OCI-LY3 (cell line): ENCODE results near the gene UBTD1.

Experiments used
- H2AFZ ChIP-seq: fragments of 200-600, 300-600 bp; shearing (Covaris generic); 2 replicates; pipeline ENCODE4 v1.6.0; 2014; ENCODE audit warnings: antibody characterized with exemption, low read depth, low read length
- H3K27ac ChIP-seq: fragments of 200-600, 300-600 bp; sonication (generic); 2 replicates; pipeline ENCODE4 v1.5.1; 2014; ENCODE audit warnings: mild to moderate bottlenecking, low read length, moderate library complexity, mixed read lengths
- H3K27me3 ChIP-seq: fragments of 200-600, 300-600 bp; sonication (generic); 2 replicates; pipeline ENCODE4 v1.6.1; 2014; ENCODE audit warnings: low read depth, low read length, mixed read lengths
- H3K36me3 ChIP-seq: fragments of 200-600, 300-600 bp; sonication (generic); replicated peaks from 2 replicates; pipeline ENCODE3; 2014; ENCODE audit warnings: low read depth, low read length, mixed read lengths
- H3K4me1 ChIP-seq: fragments of 300-600, 200-600 bp; sonication (generic); 2 replicates; pipeline ENCODE4 v1.6.1; 2014; ENCODE audit warnings: low read length, mixed read lengths
- H3K4me2 ChIP-seq: fragments of 200-600, 300-600 bp; sonication (generic); 2 replicates; pipeline ENCODE4 v1.6.1; 2014; ENCODE audit warnings: low read length, mixed read lengths
- H3K4me3 ChIP-seq: fragments of 300-600, 200-600 bp; sonication (generic); 2 replicates; pipeline ENCODE4 v1.5.1; 2014; ENCODE audit warnings: antibody characterized with exemption, mild to moderate bottlenecking, low read length, moderate library complexity
- H3K79me2 ChIP-seq: fragments of 300-600, 200-600 bp; shearing (Covaris generic); 2 replicates; pipeline ENCODE4 v1.6.1; 2014; ENCODE audit warnings: mild to moderate bottlenecking, low read length, mixed read lengths
- H3K9ac ChIP-seq: fragments of 300-600, 200-600 bp; shearing (Covaris generic); 2 replicates; pipeline ENCODE4 v1.6.0; 2014; ENCODE audit warnings: mild to moderate bottlenecking, low read length, moderate library complexity
- H3K9me3 ChIP-seq: fragments of 200-600, 300-600 bp; shearing (Covaris generic); 2 replicates; pipeline ENCODE4 v1.6.1; 2014; ENCODE audit warnings: low read length, mixed read lengths; ENCODE audit not compliant: insufficient read depth
- H4K20me1 ChIP-seq: fragments of 200-600, 300-600 bp; sonication (generic); 2 replicates; pipeline ENCODE4 v1.6.1; 2016; ENCODE audit warnings: low read length, mixed read lengths; ENCODE audit not compliant: insufficient read depth
- EZH2phosphoT487 ChIP-seq: fragments of 200-600 bp; shearing (Covaris generic); IDR thresholded peaks from 2 replicates; pipeline ENCODE4 v1.6.1; 2018; ENCODE audit warnings: antibody characterized with exemption, mixed run types, low read depth
- TF ChIP-seq, protein P1 (sequence below): fragments of 200-600, 300-600 bp; sonication (generic); IDR thresholded peaks from 2 replicates; pipeline ENCODE4 v1.5.1; 2014; ENCODE audit warnings: antibody characterized with exemption, low read length, low read depth

The UBTD1 gene

DNA sequence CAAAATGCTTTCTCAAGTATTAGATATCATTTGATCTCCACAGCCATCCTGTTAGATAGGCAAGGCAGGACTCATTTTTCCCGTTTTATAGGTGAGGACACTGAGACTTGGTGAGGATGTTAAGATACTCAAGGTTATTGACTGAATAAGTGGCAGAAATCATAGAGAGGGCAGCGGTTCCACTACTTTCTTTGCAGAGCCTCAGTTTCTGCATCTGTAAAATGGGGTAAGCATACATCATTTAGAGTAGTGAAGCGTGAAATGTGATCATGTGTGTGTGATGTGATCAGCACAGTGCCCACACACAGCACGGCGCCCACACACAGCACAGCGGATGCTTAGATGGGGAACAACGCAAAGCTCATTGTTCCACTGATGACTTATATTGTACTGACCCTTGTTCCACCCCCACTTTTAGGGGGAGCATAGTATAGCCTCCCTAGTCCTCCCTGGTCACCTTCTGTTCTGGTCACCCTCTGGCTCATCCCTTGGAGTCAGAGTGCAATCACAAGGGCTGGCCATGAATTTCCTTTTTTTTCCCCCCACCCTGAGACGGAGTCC, 10.5 kb downstream of the UBTD1 start:
- no peaks in the 10 kb centered on the region for H3K36me3 ChIP-seq
- H3K9me3 ChIP-seq, result no peaks in the 10 kb centered on the region
- H3K4me3 ChIP-seq, result no peak overlapping the region
- no peak overlapping the region for H2AFZ ChIP-seq
- no peaks in the 10 kb centered on the region for H4K20me1 ChIP-seq
- no peaks in the 10 kb centered on the region for H3K79me2 ChIP-seq
- no peak overlapping the region for H3K4me2 ChIP-seq
- no peak overlapping the region for H3K27ac ChIP-seq
- H3K27me3 ChIP-seq, result no peaks in the 10 kb centered on the region
- H3K9ac ChIP-seq, result no peak overlapping the region
- TF ChIP-seq, protein P1, sequence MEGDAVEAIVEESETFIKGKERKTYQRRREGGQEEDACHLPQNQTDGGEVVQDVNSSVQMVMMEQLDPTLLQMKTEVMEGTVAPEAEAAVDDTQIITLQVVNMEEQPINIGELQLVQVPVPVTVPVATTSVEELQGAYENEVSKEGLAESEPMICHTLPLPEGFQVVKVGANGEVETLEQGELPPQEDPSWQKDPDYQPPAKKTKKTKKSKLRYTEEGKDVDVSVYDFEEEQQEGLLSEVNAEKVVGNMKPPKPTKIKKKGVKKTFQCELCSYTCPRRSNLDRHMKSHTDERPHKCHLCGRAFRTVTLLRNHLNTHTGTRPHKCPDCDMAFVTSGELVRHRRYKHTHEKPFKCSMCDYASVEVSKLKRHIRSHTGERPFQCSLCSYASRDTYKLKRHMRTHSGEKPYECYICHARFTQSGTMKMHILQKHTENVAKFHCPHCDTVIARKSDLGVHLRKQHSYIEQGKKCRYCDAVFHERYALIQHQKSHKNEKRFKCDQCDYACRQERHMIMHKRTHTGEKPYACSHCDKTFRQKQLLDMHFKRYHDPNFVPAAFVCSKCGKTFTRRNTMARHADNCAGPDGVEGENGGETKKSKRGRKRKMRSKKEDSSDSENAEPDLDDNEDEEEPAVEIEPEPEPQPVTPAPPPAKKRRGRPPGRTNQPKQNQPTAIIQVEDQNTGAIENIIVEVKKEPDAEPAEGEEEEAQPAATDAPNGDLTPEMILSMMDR, result no peak
- TF ChIP-seq EZH2phosphoT487, result no peak
- no peaks in the 10 kb centered on the region for H3K4me1 ChIP-seq

DNA sequence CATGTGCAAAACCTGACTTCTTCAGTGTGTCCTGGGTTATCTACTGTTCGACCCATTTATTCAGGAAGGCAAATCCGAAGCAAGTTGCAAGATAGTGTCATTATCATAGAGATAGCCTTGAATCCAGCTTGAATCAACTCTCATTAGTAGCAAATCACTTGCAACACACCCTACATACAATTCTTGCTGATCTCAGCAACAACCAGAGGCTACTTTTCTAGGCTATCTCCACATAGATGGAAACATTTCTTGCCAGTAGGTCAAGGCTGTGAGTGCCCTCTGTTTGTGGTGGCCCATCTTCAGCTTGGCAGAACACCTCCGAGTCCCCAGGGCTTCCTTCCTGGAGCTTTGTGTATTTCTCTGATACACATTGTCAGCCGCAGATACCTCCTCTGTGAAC, 12.0 kb downstream of the UBTD1 start:
- Histone ChIP-seq H3K4me1 (no peaks in the 10 kb centered on the region), H4K20me1 (no peaks in the 10 kb centered on the region)

DNA sequence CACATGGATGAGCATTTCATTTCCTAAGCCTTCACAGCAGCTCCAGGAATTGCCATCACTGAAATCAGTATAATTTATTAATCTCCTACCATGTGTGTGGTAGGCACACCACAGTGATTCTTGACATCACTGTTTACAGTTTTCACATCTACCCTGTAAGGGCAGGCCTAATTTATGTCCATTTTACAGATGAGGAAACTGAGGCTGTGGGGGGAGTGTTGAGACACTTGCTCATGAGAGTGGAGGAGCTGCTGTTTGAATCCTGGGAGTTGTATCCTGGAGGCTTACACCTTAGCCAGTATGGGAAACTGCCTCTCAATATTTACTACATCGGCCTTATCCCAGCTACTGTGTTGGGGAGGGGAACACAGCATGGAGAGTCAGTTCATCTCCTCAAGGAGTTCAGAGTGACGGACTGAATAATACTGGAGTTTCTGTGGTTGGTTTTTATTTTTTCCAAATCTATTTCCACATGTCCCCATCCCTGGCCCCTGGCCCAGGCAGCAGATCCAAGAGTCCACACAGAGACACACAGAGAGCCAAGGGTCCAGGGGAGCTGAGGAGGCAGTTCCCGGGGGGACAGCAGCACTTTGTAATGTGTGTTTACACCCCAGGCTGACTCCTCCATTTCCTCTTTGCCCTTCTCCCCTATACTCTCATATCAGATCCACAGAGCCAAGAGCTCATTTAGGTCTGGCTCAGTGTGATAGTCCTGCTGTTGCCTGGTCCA, 13.2 kb downstream of the UBTD1 start:
- TF ChIP-seq, protein P1, result no peak
- TF ChIP-seq EZH2phosphoT487, result no peak
- Histone ChIP-seq H3K4me3 (no peak overlapping the region), H3K27ac (no peak overlapping the region), H3K27me3 (no peaks in the 10 kb centered on the region), H3K9me3 (no peaks in the 10 kb centered on the region), H3K79me2 (no peaks in the 10 kb centered on the region), H4K20me1 (no peaks in the 10 kb centered on the region), H3K4me2 (no peak overlapping the region), H2AFZ (no peak overlapping the region), H3K36me3 (no peaks in the 10 kb centered on the region), H3K4me1 (no peaks in the 10 kb centered on the region), H3K9ac (no peak overlapping the region)

More for the DNA sequence above, 12.0 kb downstream of the UBTD1 start:
- Histone ChIP-seq H3K4me2 (no peak overlapping the region), H3K4me3 (no peak overlapping the region), H3K79me2 (no peaks in the 10 kb centered on the region), H3K27me3 (no peaks in the 10 kb centered on the region), H3K27ac (no peak overlapping the region), H3K9ac (no peak overlapping the region), H3K36me3 (no peaks in the 10 kb centered on the region), H3K9me3 (no peaks in the 10 kb centered on the region), H2AFZ (no peak overlapping the region)
- no peak for TF ChIP-seq EZH2phosphoT487
- TF ChIP-seq, protein P1, result no peak

DNA sequence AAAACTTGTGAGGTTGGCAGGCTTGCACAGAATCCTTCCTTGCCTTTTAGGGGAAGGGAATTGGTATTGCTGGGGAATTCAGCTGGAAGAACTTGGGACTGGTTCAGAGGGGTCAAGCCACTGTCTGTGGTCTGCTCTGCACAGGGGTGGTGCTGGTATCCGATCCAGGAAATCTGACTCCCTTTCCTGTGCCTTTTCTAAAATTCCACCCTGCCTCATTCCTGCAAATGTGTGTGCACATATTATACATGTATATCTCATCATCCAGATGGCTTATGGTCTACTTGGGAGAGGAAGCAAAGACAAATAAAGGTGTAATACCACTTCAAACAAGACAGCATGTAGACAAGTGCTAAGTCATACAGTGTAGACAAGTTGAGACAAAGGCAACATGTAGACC, 14.3 kb downstream of the UBTD1 start:
- no peak overlapping the region for H3K4me2 ChIP-seq
- TF ChIP-seq, protein P1, result no peak
- no peak for TF ChIP-seq EZH2phosphoT487
- H3K4me3 ChIP-seq, result no peak overlapping the region
- no peaks in the 10 kb centered on the region for H3K4me1 ChIP-seq
- H3K79me2 ChIP-seq, result no peaks in the 10 kb centered on the region
- no peak overlapping the region for H3K27ac ChIP-seq
- no peak overlapping the region for H3K9ac ChIP-seq
- no peaks in the 10 kb centered on the region for H4K20me1 ChIP-seq
- no peaks in the 10 kb centered on the region for H3K27me3 ChIP-seq
- no peaks in the 10 kb centered on the region for H3K36me3 ChIP-seq
- no peaks in the 10 kb centered on the region for H3K9me3 ChIP-seq
- H2AFZ ChIP-seq, result no peak overlapping the region
